PC-9 (cell line): ENCODE measurements around the gene CABS1. TPM values are rescaled to one million over a fixed set of nuclear protein-coding genes. Genes with fewer than 3 reads are reported as not detected.

Source experiments
- BruUV-seq: library from RNA; stranded (reverse); fragments of 400-500 nt; replicated peaks from 2 replicates; lab custom pipeline; 2021; lab: Mats Ljungman, UMichigan
- CTCF ChIA-PET: fragments of 300-600 bp; sonication (Branson Sonifier 250); formaldehyde crosslinking; loops from one replicate; lab custom pipeline; 2022; ENCODE audit warnings: antibody characterized with exemption; lab: Charles Lee
- POLR2A ChIA-PET: fragments of 300-600 bp; sonication (Branson Sonifier 250); formaldehyde crosslinking; loops from one replicate; lab custom pipeline; 2022; ENCODE audit warnings: antibody characterized with exemption; ENCODE audit not compliant: unreplicated experiment; lab: Charles Lee
- DNase-seq, 2 experiments: peaks; one replicate each; pipeline versions ENCODE4 v3.0.0 to v3.0.0-alpha.2; 2015 to 2022; ENCODE audit warnings: mixed read lengths in 1 of 2
- H2AFZ ChIP-seq: fragments of 200-600 bp; sonication (generic); 2 replicates; pipeline ENCODE4 v1.8.1; 2017; ENCODE audit warnings: antibody characterized with exemption
- H3F3A ChIP-seq: fragments of 200-600 bp; sonication (generic); 2 replicates; pipeline ENCODE4 v1.8.1; 2017; ENCODE audit warnings: antibody characterized with exemption, mild to moderate bottlenecking, low read depth; ENCODE audit not compliant: insufficient read depth
- H3K27ac ChIP-seq: fragments of 200-600 bp; sonication (generic); 2 replicates; pipeline ENCODE4 v1.6.1; 2016; ENCODE audit warnings: mixed run types
- H3K27me3 ChIP-seq: fragments of 200-600 bp; sonication (generic); 2 replicates; pipeline ENCODE4 v1.6.1; 2016; ENCODE audit warnings: low read depth, mixed run types; ENCODE audit not compliant: insufficient read depth
- H3K36me3 ChIP-seq: fragments of 200-600 bp; sonication (generic); 2 replicates; pipeline ENCODE4 v1.6.1; 2016; ENCODE audit warnings: low read depth, mixed run types
- H3K4me1 ChIP-seq: fragments of 200-600 bp; sonication (generic); replicated peaks from 2 replicates; pipeline ENCODE4 v1.6.1; 2016; ENCODE audit warnings: mixed run types; ENCODE audit not compliant: insufficient read depth
- H3K4me2 ChIP-seq: fragments of 200-600 bp; sonication (generic); 2 replicates; pipeline ENCODE4 v1.6.1; 2017; ENCODE audit warnings: mixed run types
- H3K4me3 ChIP-seq: fragments of 200-600 bp; sonication (generic); 2 replicates; pipeline ENCODE4 v1.6.1; 2016; ENCODE audit warnings: mixed run types
- H3K79me2 ChIP-seq: fragments of 200-600 bp; sonication (generic); 2 replicates; pipeline ENCODE4 v1.6.1; 2017; ENCODE audit warnings: low read depth, mixed run types
- H3K9me2 ChIP-seq: fragments of 200-600 bp; sonication (generic); 2 replicates; pipeline ENCODE4 v1.8.1; 2017; ENCODE audit warnings: mild to moderate bottlenecking; ENCODE audit not compliant: insufficient read depth
- H3K9me3 ChIP-seq: fragments of 200-600 bp; sonication (generic); 2 replicates; pipeline ENCODE4 v1.8.1; 2016; ENCODE audit warnings: low read depth; ENCODE audit not compliant: insufficient read depth
- H4K20me1 ChIP-seq: fragments of 200-600 bp; sonication (generic); 2 replicates; pipeline ENCODE4 v1.8.1; 2017; ENCODE audit not compliant: insufficient read depth
- EZH2 ChIP-seq: fragments of 200-600 bp; sonication (generic); IDR thresholded peaks from 2 replicates; pipeline ENCODE4 v1.8.0; 2017; ENCODE audit warnings: antibody characterized with exemption, low read depth
- intact Hi-C: fragments of 100-400 bp; cut with micrococcal nuclease; formaldehyde crosslinking; loops from one replicate; pipeline ENCODE4 v1.10.0; 2022; ENCODE audit not compliant: unreplicated experiment
- total RNA-seq: library from RNA; stranded (reverse); gene quantifications from 2 replicates; pipeline ENCODE4 v1.2.3, GENCODE V29; 2021
- TF ChIP-seq, protein P1 (sequence below): fragments of 200-600 bp; sonication (generic); conservative IDR thresholded peaks from 2 replicates; pipeline ENCODE4 v1.6.1; 2017; ENCODE audit warnings: mixed run types, antibody characterized with exemption, mild to moderate bottlenecking, moderate library complexity

CABS1 gene
- total RNA-seq, 1 experiment from 2014 or later = not detected

DNA sequence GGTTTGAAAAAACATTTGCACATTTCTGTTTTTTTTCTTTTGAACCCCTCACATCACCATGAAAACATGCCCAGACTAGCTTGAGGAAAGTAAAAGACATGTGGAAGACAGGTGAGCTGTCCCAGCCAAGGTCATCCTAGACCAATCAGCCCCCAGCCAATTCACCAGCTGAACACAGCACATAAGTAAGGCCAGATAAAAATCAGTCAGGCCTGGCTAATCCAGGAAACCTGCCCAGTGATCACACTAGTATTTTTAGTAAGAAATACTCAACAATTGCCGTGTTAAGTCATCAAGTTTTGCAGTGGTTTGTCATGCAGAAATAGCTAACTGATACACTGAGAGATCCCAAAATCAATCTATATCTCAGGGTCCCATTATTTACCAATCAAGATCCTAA, 21.4 kb downstream of the CABS1 start:
- no peak overlapping the region for H3K4me3 ChIP-seq
- H3K36me3 ChIP-seq = no peaks in the 10 kb centered on the region
- H3K9me2 ChIP-seq = no peaks in the 10 kb centered on the region
- intact Hi-C loops = no loop called here
- no peak overlapping the region for H2AFZ ChIP-seq
- no peaks in the 10 kb centered on the region for H3K79me2 ChIP-seq
- H4K20me1 ChIP-seq = no peaks in the 10 kb centered on the region
- H3F3A ChIP-seq = no peaks in the 10 kb centered on the region
- no peaks in the 10 kb centered on the region for H3K9me3 ChIP-seq
- H3K4me2 ChIP-seq = no peak overlapping the region
- CTCF ChIA-PET = no interaction called here
- no peaks in the 10 kb centered on the region for H3K27me3 ChIP-seq
- no peak for TF ChIP-seq EZH2
- TF ChIP-seq, protein P1, sequence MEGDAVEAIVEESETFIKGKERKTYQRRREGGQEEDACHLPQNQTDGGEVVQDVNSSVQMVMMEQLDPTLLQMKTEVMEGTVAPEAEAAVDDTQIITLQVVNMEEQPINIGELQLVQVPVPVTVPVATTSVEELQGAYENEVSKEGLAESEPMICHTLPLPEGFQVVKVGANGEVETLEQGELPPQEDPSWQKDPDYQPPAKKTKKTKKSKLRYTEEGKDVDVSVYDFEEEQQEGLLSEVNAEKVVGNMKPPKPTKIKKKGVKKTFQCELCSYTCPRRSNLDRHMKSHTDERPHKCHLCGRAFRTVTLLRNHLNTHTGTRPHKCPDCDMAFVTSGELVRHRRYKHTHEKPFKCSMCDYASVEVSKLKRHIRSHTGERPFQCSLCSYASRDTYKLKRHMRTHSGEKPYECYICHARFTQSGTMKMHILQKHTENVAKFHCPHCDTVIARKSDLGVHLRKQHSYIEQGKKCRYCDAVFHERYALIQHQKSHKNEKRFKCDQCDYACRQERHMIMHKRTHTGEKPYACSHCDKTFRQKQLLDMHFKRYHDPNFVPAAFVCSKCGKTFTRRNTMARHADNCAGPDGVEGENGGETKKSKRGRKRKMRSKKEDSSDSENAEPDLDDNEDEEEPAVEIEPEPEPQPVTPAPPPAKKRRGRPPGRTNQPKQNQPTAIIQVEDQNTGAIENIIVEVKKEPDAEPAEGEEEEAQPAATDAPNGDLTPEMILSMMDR = no peak
- BruUV-seq = no TSS peak
- H3K4me1 ChIP-seq = no peaks in the 10 kb centered on the region
- no peak for DNase-seq
- H3K27ac ChIP-seq = no peak overlapping the region
- POLR2A ChIA-PET = no interaction called here

DNA sequence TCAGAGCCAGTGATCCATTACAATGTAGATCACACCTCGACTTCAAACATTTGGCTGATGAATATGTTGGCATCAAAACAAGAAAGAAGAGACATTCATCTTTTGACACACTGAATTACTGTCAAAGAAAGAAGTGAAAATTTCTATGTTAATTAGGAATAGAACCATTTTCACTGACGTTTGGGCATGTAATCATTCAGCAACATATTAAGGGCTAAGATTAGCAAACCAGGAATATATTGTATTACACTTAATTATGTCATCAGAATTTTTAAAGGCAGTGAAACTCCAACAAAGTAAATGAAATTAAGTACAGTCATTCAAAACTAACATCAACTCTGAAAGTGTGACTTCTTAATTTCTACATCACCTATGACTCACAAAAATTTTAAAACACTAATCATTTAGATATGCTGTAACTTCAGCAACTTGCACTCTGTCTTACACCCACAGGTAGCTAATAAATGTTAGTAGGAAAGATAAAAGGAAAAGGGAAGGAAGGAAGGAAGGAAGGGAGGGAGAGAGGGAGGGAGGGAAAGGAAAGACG, 24.4 kb downstream of the CABS1 start:
- no peaks in the 10 kb centered on the region for H3K36me3 ChIP-seq
- TF ChIP-seq EZH2 = no peak
- TF ChIP-seq, protein P1 = no peak
- H3K79me2 ChIP-seq = no peaks in the 10 kb centered on the region
- intact Hi-C loops = no loop called here
- no peaks in the 10 kb centered on the region for H3K9me2 ChIP-seq
- H3F3A ChIP-seq = no peaks in the 10 kb centered on the region
- ChIA-PET POLR2A (no interaction called here), CTCF (no interaction called here)
- no peaks in the 10 kb centered on the region for H3K27me3 ChIP-seq
- no peak overlapping the region for H3K27ac ChIP-seq
- BruUV-seq = no TSS peak
- H3K4me3 ChIP-seq = no peak overlapping the region
- no peaks in the 10 kb centered on the region for H3K9me3 ChIP-seq
- H3K4me2 ChIP-seq = no peak overlapping the region
- H2AFZ ChIP-seq = no peak overlapping the region
- no peaks in the 10 kb centered on the region for H3K4me1 ChIP-seq
- H4K20me1 ChIP-seq = no peaks in the 10 kb centered on the region
- no peak for DNase-seq

DNA sequence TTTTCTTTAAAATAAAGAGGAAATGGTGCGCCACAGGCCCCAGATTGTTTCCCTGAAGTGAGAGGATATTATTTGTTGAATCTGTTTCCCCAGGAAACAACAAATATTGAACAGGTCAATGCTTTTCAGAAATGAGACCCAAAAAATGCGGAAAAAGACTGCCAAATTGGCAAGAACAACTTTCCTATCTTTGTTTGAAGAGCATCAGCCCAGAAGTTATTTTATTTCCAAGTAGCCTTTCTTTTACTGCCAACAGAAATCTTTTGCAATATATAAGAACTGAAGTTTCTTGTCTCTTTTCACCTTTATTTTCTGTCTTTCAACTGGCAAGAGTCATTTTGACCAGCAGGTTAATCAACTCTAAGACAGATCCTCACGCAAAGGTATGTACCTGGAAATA, 25.7 kb downstream of the CABS1 start, which contains the start of gene SMR3A:
Gene SMR3A (plus strand): TSS at position 301 of the 400 bp plus-strand sequence. CDS start 1,356 bp downstream, outside the sequence.
- H4K20me1 ChIP-seq = no peaks in the 10 kb centered on the region
- H3K4me2 ChIP-seq = no peak within 1 kb of the TSS
- no peaks in the 10 kb centered on the region for H3K9me2 ChIP-seq
- no peaks in the 10 kb centered on the region for H3K4me1 ChIP-seq
- H3K36me3 ChIP-seq = no peaks in the 10 kb centered on the region
- no TSS peak for BruUV-seq
- intact Hi-C loops = no loop called here
- ChIA-PET CTCF (no interaction called here), POLR2A (no interaction called here)
- no peak within 1 kb of the TSS for H3K4me3 ChIP-seq
- H3K27ac ChIP-seq = no peak within 1 kb of the TSS
- no peaks in the 10 kb centered on the region for H3K79me2 ChIP-seq
- no peak for DNase-seq
- no peaks in the 10 kb centered on the region for H3K27me3 ChIP-seq
- H3F3A ChIP-seq = no peaks in the 10 kb centered on the region
- H2AFZ ChIP-seq = no peak within 1 kb of the TSS
- no peaks in the 10 kb centered on the region for H3K9me3 ChIP-seq
- TF ChIP-seq EZH2 = no peak
- TF ChIP-seq, protein P1 = no peak
